ENCODE data around the gene CBL.

DNA sequence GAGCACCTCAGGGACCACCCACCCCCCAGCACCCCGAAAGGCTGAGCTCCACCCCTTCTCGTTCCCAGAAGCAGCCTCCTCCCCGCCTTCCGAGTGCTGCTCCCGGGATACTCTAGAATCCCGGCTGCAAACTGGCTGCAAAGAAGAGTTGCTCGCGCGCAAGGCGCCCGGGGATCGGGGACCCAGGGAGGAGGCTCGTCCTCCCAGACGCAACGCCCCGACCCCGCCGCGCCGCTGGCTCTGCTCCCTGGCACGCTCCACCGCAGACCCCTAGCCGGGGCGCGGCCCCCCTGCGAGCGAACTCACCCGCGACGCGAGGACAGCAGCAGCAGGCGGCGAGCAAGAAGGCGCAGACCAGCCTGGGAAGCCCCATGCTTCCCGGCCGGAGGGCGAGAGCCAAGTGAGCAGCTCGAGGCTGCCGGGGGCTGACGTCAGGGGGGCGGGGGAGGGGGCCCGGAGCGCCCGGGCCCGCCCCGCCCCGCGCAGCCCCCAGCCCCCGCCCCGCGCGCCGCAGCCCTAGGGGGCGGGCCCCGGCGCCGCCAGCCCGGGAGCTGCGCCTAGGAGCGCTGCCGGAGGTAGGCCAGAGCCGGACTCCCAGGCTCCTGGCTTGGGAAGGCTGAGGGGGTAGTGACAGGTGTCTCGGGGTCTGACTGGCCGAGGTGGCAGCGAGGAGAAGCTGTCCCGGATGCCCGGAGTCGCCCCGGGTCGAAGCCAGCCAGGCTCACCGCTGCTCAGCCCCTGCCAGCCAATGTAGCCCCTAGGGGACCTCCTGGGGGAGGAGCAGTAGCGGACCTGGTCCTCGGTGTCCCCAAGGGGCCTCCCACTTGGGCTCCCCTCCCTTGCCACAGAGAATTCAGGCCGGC, 110.8 kb downstream of the CBL start, which contains the start of gene MCAM:
- TF ChIP-seq EZH2 (IDR thresholded peaks at IDR 0.05; ENCODE audit: borderline replicate concordance, low read depth, low read length, severe bottlenecking), result peak; percentile 11
- no peak for TF ChIP-seq CTCF (IDR thresholded peaks at IDR 0.05; ENCODE audit: borderline replicate concordance, extremely low read depth, low read length, poor library complexity, severe bottlenecking)
